ENCODE results near the gene ZDBF2. TPM values are rescaled to one million over a fixed set of nuclear protein-coding genes. Genes with fewer than 3 reads are reported as not detected.
A peak's percentile ranks its signal among the peaks of the same experiment; 100 is the strongest.

ZDBF2 gene
- total and polyA plus RNA-seq, 2 donors (not counting 1 experiment from before 2014, with no cell fraction given): 1.8 to 16.5 TPM

DNA sequence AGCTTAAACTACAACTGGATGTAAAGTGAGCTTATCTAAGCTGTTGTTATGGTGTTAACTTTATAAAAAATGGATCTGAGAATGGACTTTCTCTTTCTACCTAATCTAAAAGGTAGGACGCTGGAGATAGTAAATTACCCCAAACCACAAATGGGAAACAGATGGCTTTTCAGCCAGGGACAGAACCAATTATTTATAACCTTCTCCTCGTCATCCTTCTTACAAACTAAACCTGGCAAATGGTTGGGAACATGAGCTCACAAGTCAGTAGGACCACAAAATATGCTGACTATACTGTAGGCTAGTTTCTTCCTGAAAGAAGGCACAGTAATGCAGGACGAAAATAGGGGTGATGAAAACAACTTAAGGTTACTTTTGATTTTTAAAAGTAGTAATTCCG, 32.7 kb upstream of the ZDBF2 start:
- H3K36me3 ChIP-seq (replicated peaks in 1 of 2; ENCODE audit: control extremely low read depth in 1 of 2, control insufficient read depth in 1 of 2, extremely low read depth in 1 of 2, insufficient read depth in 2 of 2, low read length in 1 of 2): no peaks in the 10 kb centered on the region
- ATAC-seq (ENCODE audit: low read depth): no peak
- no peaks in the 10 kb centered on the region for H3K9me3 Mint-ChIP-seq (ENCODE audit: insufficient read depth)
- WGBS (ENCODE audit: insufficient coverage): 50% methylated on average over 2 of the region's 4 CpGs
- no peaks in the 10 kb centered on the region for H3K9me3 ChIP-seq (ENCODE audit: control extremely low read depth in 1 of 3, control insufficient read depth in 2 of 3, insufficient read depth in 1 of 3, low read length in 2 of 3)
- H3K4me1 Mint-ChIP-seq: peaks cover 15% of the 10 kb centered on the region
- H2AFZ ChIP-seq (ENCODE audit: insufficient read depth, low read depth, low read length, poor library complexity, severe bottlenecking): no peak overlapping the region
- peaks cover 13 to 24% of the 10 kb centered on the region in 2 donors for H3K4me1 ChIP-seq (ENCODE audit: control insufficient read depth in 2 of 2, insufficient read depth in 2 of 2, low read length in 2 of 2)
- H3K4me2 ChIP-seq (replicated peaks; ENCODE audit: low read depth, low read length, poor library complexity, severe bottlenecking): no peak overlapping the region
- no peak overlapping the region for H3K27ac Mint-ChIP-seq
- H3K27me3 Mint-ChIP-seq: peaks cover 8% of the 10 kb centered on the region
- no peaks in the 10 kb centered on the region for H3K27me3 ChIP-seq (replicated peaks in 1 of 4; ENCODE audit: control extremely low read depth in 1 of 4, control insufficient read depth in 3 of 4, insufficient read depth in 4 of 4, low read length in 3 of 4)
- H3K9ac ChIP-seq (ENCODE audit: low read length): no peak overlapping the region
- no peak for TF ChIP-seq EZH2 (IDR thresholded peaks at IDR 0.05; ENCODE audit: borderline replicate concordance, insufficient read depth, low read depth, low read length, poor library complexity, severe bottlenecking)
- DNase-seq: no peak
- no peaks in the 10 kb centered on the region for H4K20me1 ChIP-seq (ENCODE audit: control insufficient read depth, insufficient read depth, low read length, poor library complexity, severe bottlenecking)
- intact Hi-C loops (cut with micrococcal nuclease): loop anchor here (10.0 kb wide), 3 partner anchors 157 to 1283 kb away; partner anchors contain the start of genes CREB1, INO80D and KLF7
- H3K27ac ChIP-seq (ENCODE audit: low read length in 2 of 2): no peak overlapping the region
- no peak overlapping the region for H3K4me3 ChIP-seq (ENCODE audit: control extremely low read depth in 1 of 5, extremely low read depth in 1 of 5, insufficient read depth in 1 of 5, low read depth in 2 of 5, low read length in 4 of 5)
- ChIA-PET POLR2A (no interaction called here), CTCF (no interaction called here)
- H3K79me2 ChIP-seq (ENCODE audit: control insufficient read depth, insufficient read depth, low read length): no peaks in the 10 kb centered on the region
- H3K4me3 Mint-ChIP-seq: no peak overlapping the region

DNA sequence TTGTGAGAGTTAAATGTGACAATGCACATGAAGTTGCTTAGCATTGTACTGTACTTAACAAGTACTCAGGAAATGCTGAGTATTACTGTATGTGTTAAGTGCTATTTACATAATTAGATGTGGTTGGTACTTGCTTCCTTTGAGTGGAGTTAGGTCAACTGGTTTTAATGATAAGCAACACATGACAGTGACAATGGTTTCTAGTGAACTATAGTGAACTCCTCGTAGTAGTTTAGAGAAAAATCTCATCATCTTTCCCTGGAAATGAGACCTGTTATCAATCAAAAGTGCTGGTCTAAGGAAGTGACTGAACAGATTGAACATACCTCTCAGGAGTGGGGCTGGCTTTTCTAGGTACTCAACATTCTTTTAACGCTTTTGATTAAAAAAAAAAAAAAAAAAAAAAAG, 29.2 kb upstream of the ZDBF2 start:
- Mint-ChIP-seq H3K9me3 (ENCODE audit: insufficient read depth) (no peaks in the 10 kb centered on the region), H3K4me1 (peaks cover 22% of the 10 kb centered on the region), H3K27me3 (peaks cover 8% of the 10 kb centered on the region), H3K27ac (peak overlapping the region; percentile 90), H3K4me3 (peak overlapping the region; percentile 77)
- no peaks in the 10 kb centered on the region for H3K79me2 ChIP-seq (ENCODE audit: control insufficient read depth, insufficient read depth, low read length)
- H3K4me2 ChIP-seq (replicated peaks; ENCODE audit: low read depth, low read length, poor library complexity, severe bottlenecking): peak overlapping the region; percentile 67
- H3K9me3 ChIP-seq (ENCODE audit: control extremely low read depth in 1 of 3, control insufficient read depth in 2 of 3, insufficient read depth in 1 of 3, low read length in 2 of 3): peaks cover 0 to 8% (median 0%) of the 10 kb centered on the region in 3 donors
- H3K36me3 ChIP-seq (replicated peaks in 1 of 2; ENCODE audit: control extremely low read depth in 1 of 2, control insufficient read depth in 1 of 2, extremely low read depth in 1 of 2, insufficient read depth in 2 of 2, low read length in 1 of 2): no peaks in the 10 kb centered on the region
- DNase-seq: peak; percentile 42
- intact Hi-C loops (cut with micrococcal nuclease): loop anchor here (10.0 kb wide), 3 partner anchors 160 to 1280 kb away; partner anchors contain the start of genes CREB1, INO80D and KLF7
- peak overlapping the region; percentile 24 to 57 for H3K27ac ChIP-seq (ENCODE audit: low read length in 2 of 2)
- WGBS (ENCODE audit: insufficient coverage): no CpG with 5 or more reads among the region's 2 CpGs
- POLR2A ChIA-PET: interaction anchor here (0.7 kb wide), 2 partner anchors 160 to 705 kb away, joined by 8 to 11 read pairs; no protein-coding TSS in a partner anchor
- no peak overlapping the region for H3K4me3 ChIP-seq (ENCODE audit: control extremely low read depth in 1 of 5, extremely low read depth in 1 of 5, insufficient read depth in 1 of 5, low read depth in 2 of 5, low read length in 4 of 5)
- peaks cover 14 to 27% of the 10 kb centered on the region in 2 donors for H3K4me1 ChIP-seq (ENCODE audit: control insufficient read depth in 2 of 2, insufficient read depth in 2 of 2, low read length in 2 of 2)
- no peak overlapping the region for H2AFZ ChIP-seq (ENCODE audit: insufficient read depth, low read depth, low read length, poor library complexity, severe bottlenecking)
- CTCF ChIA-PET: interaction anchor here (1.6 kb wide), 1 partner anchor 30 kb away, joined by 3 read pairs; no protein-coding TSS in a partner anchor
- H3K9ac ChIP-seq (ENCODE audit: low read length): no peak overlapping the region
- no peak for TF ChIP-seq CTCF (IDR thresholded peaks at IDR 0.05)
- TF ChIP-seq EZH2 (IDR thresholded peaks at IDR 0.05; ENCODE audit: borderline replicate concordance, insufficient read depth, low read depth, low read length, poor library complexity, severe bottlenecking): no peak
- peak; percentile 20 for ATAC-seq (ENCODE audit: low read depth)
- H4K20me1 ChIP-seq (ENCODE audit: control insufficient read depth, insufficient read depth, low read length, poor library complexity, severe bottlenecking): no peaks in the 10 kb centered on the region
- H3K27me3 ChIP-seq (replicated peaks in 1 of 4; ENCODE audit: control extremely low read depth in 1 of 4, control insufficient read depth in 3 of 4, insufficient read depth in 4 of 4, low read length in 3 of 4): peaks cover 0 to 6% (median 1%) of the 10 kb centered on the region in 4 experiments

Data from B cell (primary cell).